ENCODE data around the gene PRKG1. TPM values are rescaled to one million over a fixed set of nuclear protein-coding genes. Genes with fewer than 3 reads are reported as not detected.
A peak's percentile ranks its signal among the peaks of the same experiment; 100 is the strongest.

Gene PRKG1
- total RNA-seq, 1 donor from 2014 or later = 22.8 TPM

DNA sequence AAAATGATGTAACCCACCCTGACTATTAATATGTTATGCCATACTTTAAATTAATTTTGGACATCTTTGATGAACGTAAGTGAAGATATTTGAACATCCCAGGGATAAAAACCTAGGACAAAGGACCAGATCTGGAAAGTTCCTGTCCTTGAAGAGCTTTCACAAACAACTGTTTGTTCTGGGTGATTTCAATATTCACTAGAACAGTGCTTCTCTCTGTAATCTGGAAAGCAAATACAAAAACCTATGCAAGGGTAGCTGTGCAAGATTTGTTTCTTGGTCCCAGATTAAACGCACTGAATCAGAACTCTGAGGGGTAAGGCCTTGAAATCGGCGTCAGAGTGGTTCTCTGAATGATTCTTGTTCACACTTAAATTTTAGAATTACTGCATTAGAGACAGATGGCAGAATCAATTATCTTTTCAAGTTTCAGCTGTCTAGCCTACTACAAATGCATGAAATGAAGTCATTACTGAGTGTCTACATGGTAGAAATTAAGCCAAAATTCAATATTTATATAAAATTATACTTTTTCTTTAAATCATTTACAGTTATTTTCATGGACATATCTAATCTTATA lies 694.7 kb downstream of the PRKG1 start:
- Mint-ChIP-seq H3K27me3 (ENCODE audit: low read depth) (no peaks in the 10 kb centered on the region), H3K27ac (ENCODE audit: unreplicated experiment) (no peak overlapping the region)

GRCh38 chr10:51770709-51771108 lies 696.4 kb downstream of the PRKG1 start:
- TF ChIP-seq CTCF (IDR thresholded peaks at IDR 0.05) = no peak
- Mint-ChIP-seq H3K4me1 (ENCODE audit: low read depth) (peaks cover 21% of the 10 kb centered on the region), H3K27ac (ENCODE audit: unreplicated experiment) (no peak overlapping the region), H3K36me3 (ENCODE audit: low read depth) (no peaks in the 10 kb centered on the region), H3K27me3 (ENCODE audit: low read depth) (no peaks in the 10 kb centered on the region), H3K4me3 (ENCODE audit: unreplicated experiment) (no peak overlapping the region), H3K9me3 (ENCODE audit: low read depth) (peaks cover 6% of the 10 kb centered on the region)
- no peak for DNase-seq (ENCODE audit: low spot score)

More for the DNA sequence above, 694.7 kb downstream of the PRKG1 start:
- no peak overlapping the region for H3K4me3 Mint-ChIP-seq (ENCODE audit: unreplicated experiment)
- no peaks in the 10 kb centered on the region for H3K36me3 Mint-ChIP-seq (ENCODE audit: low read depth)
- DNase-seq (ENCODE audit: low spot score) = no peak
- H3K9me3 Mint-ChIP-seq (ENCODE audit: low read depth) = peaks cover 6% of the 10 kb centered on the region
- H3K4me1 Mint-ChIP-seq (ENCODE audit: low read depth) = peaks cover 19% of the 10 kb centered on the region
- no peak for TF ChIP-seq CTCF (IDR thresholded peaks at IDR 0.05)

- TF ChIP-seq CTCF (IDR thresholded peaks at IDR 0.05) = peak; percentile 8
These were observed 698.1 kb downstream of the PRKG1 start for GRCh38 chr10:51772387-51772786.

DNA sequence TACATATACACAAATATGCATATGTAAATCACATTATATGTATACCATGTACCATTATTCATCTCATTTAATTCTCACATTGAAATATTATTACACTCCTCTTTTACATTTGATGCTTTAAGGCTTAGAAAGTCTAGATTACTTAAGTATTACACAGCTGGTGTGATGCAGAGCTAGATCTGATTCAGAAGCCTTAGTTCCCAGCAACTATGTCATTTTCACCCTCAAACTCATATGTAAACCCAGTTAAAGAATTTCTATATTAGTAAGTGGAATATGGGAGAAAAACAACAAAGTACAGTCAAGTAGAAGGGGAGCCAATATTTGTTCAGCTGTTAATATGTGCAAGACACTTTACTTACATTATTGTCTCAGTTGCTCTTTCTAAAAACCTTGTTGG lies 699.4 kb downstream of the PRKG1 start:
- H3K4me1 Mint-ChIP-seq (ENCODE audit: low read depth) = peaks cover 27% of the 10 kb centered on the region
- no peaks in the 10 kb centered on the region for H3K27me3 Mint-ChIP-seq (ENCODE audit: low read depth)
- H3K36me3 Mint-ChIP-seq (ENCODE audit: low read depth) = no peaks in the 10 kb centered on the region
- H3K9me3 Mint-ChIP-seq (ENCODE audit: low read depth) = no peaks in the 10 kb centered on the region
- DNase-seq (ENCODE audit: low spot score) = no peak
- no peak overlapping the region for H3K4me3 Mint-ChIP-seq (ENCODE audit: unreplicated experiment)
- H3K27ac Mint-ChIP-seq (ENCODE audit: unreplicated experiment) = peak overlapping the region; percentile 0
- TF ChIP-seq CTCF (IDR thresholded peaks at IDR 0.05) = no peak

More at GRCh38 chr10:51772387-51772786, 698.1 kb downstream of the PRKG1 start:
- DNase-seq (ENCODE audit: low spot score) = no peak
- Mint-ChIP-seq H3K36me3 (ENCODE audit: low read depth) (no peaks in the 10 kb centered on the region), H3K27me3 (ENCODE audit: low read depth) (no peaks in the 10 kb centered on the region), H3K4me1 (ENCODE audit: low read depth) (peaks cover 23% of the 10 kb centered on the region), H3K4me3 (ENCODE audit: unreplicated experiment) (no peak overlapping the region), H3K9me3 (ENCODE audit: low read depth) (no peaks in the 10 kb centered on the region), H3K27ac (ENCODE audit: unreplicated experiment) (no peak overlapping the region)

DNA sequence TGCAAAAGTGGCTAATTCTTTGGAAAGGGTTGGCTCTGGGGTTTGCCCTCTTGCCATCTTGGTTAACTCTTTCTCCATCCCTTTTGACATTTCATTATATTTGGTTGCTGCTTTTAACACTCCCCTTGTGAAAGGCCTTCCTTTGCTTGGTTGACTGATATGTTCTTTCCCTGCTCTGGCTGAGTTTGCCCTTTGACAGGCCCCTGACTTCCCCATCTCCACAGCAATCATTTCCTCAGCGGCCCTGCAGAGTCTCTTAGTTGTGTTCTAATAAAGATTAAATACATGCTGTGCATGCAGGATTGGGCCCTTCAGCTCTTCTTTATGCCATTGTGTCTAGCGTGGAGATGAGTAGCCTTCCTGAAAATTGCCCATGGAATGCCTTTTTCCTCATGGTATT lies 709.7 kb downstream of the PRKG1 start:
- H3K36me3 Mint-ChIP-seq (ENCODE audit: low read depth) = no peaks in the 10 kb centered on the region

More for the DNA sequence above, 709.7 kb downstream of the PRKG1 start:
- Mint-ChIP-seq H3K27me3 (ENCODE audit: low read depth) (no peaks in the 10 kb centered on the region), H3K27ac (ENCODE audit: unreplicated experiment) (no peak overlapping the region), H3K4me1 (ENCODE audit: low read depth) (peaks cover 9% of the 10 kb centered on the region), H3K9me3 (ENCODE audit: low read depth) (no peaks in the 10 kb centered on the region), H3K4me3 (ENCODE audit: unreplicated experiment) (no peak overlapping the region)
- no peak for TF ChIP-seq CTCF (IDR thresholded peaks at IDR 0.05)
- DNase-seq (ENCODE audit: low spot score) = no peak

All from chondrocyte (in vitro differentiated cells).